Measurements from ENCODE around the gene CDK5RAP2.

DNA sequence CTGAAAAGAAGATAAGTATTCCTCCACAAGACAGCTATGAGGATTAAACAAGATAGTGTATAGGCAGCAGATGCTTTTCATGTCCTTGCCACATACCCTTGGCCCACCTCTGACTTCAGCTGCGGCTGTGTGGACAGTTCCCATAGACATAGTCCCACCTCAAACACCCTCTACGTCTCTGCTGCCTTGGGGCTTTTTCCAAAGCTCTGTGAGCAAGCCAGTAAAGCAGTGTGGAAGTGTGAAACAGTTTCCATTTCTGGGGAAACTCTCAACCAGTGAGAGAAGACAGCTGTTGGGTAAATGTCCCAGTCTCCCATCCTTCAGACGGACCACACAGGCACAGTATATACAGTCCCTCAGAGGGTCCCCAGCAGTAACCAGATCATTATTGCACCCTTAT lies 125.5 kb downstream of the CDK5RAP2 start:
- TF ChIP-seq POLR2A (IDR thresholded peaks at IDR 0.05) = no peak
- TF ChIP-seq, protein P1, sequence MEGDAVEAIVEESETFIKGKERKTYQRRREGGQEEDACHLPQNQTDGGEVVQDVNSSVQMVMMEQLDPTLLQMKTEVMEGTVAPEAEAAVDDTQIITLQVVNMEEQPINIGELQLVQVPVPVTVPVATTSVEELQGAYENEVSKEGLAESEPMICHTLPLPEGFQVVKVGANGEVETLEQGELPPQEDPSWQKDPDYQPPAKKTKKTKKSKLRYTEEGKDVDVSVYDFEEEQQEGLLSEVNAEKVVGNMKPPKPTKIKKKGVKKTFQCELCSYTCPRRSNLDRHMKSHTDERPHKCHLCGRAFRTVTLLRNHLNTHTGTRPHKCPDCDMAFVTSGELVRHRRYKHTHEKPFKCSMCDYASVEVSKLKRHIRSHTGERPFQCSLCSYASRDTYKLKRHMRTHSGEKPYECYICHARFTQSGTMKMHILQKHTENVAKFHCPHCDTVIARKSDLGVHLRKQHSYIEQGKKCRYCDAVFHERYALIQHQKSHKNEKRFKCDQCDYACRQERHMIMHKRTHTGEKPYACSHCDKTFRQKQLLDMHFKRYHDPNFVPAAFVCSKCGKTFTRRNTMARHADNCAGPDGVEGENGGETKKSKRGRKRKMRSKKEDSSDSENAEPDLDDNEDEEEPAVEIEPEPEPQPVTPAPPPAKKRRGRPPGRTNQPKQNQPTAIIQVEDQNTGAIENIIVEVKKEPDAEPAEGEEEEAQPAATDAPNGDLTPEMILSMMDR (IDR thresholded peaks at IDR 0.05) = no peak

Measured in vagina (tissue), 2 donors.